Retinal pigment epithelial cell (primary cell): Measurements from ENCODE around the gene IGF2R.

ENCODE experiments used
- DNase-seq: peaks from one replicate; pipeline ENCODE4 v3.0.0-alpha.2; 2010; ENCODE audit warnings: low read depth
- H3K4me3 ChIP-seq: 2 replicates; pipeline ENCODE4 v1.5.1; 2011; ENCODE audit warnings: mild to moderate bottlenecking, low read length, control low read depth, moderate library complexity
- CTCF ChIP-seq: conservative IDR thresholded peaks from 2 replicates; pipeline ENCODE4 v1.5.1; 2011; ENCODE audit warnings: low read depth, low read length, control low read depth, inconsistent platforms

IGF2R gene

GRCh38 chr6:160070427-160070826, 101.5 kb downstream of the IGF2R start:
- TF ChIP-seq CTCF, result no peak
- no peak overlapping the region for H3K4me3 ChIP-seq
- DNase-seq, result no peak

GRCh38 chr6:160070831-160071230, 101.9 kb downstream of the IGF2R start:
- no peak for TF ChIP-seq CTCF
- no peak overlapping the region for H3K4me3 ChIP-seq
- DNase-seq, result no peak

GRCh38 chr6:160071805-160072690, 103.2 kb downstream of the IGF2R start:
- DNase-seq, result no peak
- no peak overlapping the region for H3K4me3 ChIP-seq
- TF ChIP-seq CTCF, result peak; percentile 17

GRCh38 chr6:160073272-160073671, 104.4 kb downstream of the IGF2R start:
- TF ChIP-seq CTCF, result no peak
- no peak overlapping the region for H3K4me3 ChIP-seq
- DNase-seq, result no peak

GRCh38 chr6:160076009-160076408, 107.1 kb downstream of the IGF2R start:
- no peak for DNase-seq
- H3K4me3 ChIP-seq, result no peak overlapping the region
- no peak for TF ChIP-seq CTCF

- no peak overlapping the region for H3K4me3 ChIP-seq
- no peak for DNase-seq
- no peak for TF ChIP-seq CTCF
Observed at GRCh38 chr6:160077024-160077423, 108.1 kb downstream of the IGF2R start.

GRCh38 chr6:160077526-160077925, 108.6 kb downstream of the IGF2R start:
- no peak for DNase-seq
- no peak overlapping the region for H3K4me3 ChIP-seq
- TF ChIP-seq CTCF, result no peak
